ENCODE results near the gene C5orf24. TPM values are rescaled to one million over a fixed set of nuclear protein-coding genes. Genes with fewer than 3 reads are reported as not detected.

The C5orf24 gene
- total and polyA plus RNA-seq, 9 donors: 39.1 to 75.4 (median 66.6) TPM

- H3K27ac ChIP-seq (ENCODE audit: low read length): peak within 1 kb of the TSS; percentile 95
- no peaks in the 10 kb centered on the region for H3K9me3 ChIP-seq (replicated peaks; ENCODE audit: control insufficient read depth, low read depth, low read length)
- no peaks in the 10 kb centered on the region for H3K27me3 ChIP-seq (ENCODE audit: control insufficient read depth, insufficient read depth, low read length)
- under 1% methylated on average over 84 of the region's 84 CpGs for WGBS (ENCODE audit: insufficient coverage)
- H3K4me1 ChIP-seq (ENCODE audit: control insufficient read depth, insufficient read depth, low read length): no peaks in the 10 kb centered on the region
- H3K36me3 ChIP-seq (ENCODE audit: control insufficient read depth, insufficient read depth, low read length): peaks cover 14% of the 10 kb centered on the region
- peak within 1 kb of the TSS; percentile 86 for H3K4me3 ChIP-seq (ENCODE audit: low read length)
- peak; percentile 95 for DNase-seq
Measured at GRCh38 chr5:134904610-134905245, 59.0 kb downstream of the C5orf24 start, which contains the start of gene PCBD2. PCBD2 (plus strand) TSS chr5:134905131; CDS start chr5:134905140, 9 bp downstream.

- Histone ChIP-seq H3K36me3 (ENCODE audit: control insufficient read depth, insufficient read depth, low read length) (peaks cover 14% of the 10 kb centered on the region), H3K4me3 (ENCODE audit: low read length) (peak overlapping the region; percentile 86), H3K4me1 (ENCODE audit: control insufficient read depth, insufficient read depth, low read length) (no peaks in the 10 kb centered on the region), H3K27ac (ENCODE audit: low read length) (peak overlapping the region; percentile 95), H3K9me3 (replicated peaks; ENCODE audit: control insufficient read depth, low read depth, low read length) (no peaks in the 10 kb centered on the region), H3K27me3 (ENCODE audit: control insufficient read depth, insufficient read depth, low read length) (no peaks in the 10 kb centered on the region)
- peak; percentile 89 for DNase-seq
- under 1% methylated on average over 37 of the region's 54 CpGs for WGBS (ENCODE audit: insufficient coverage)
Measured at GRCh38 chr5:134905246-134905996, 59.7 kb downstream of the C5orf24 start.

- peaks cover 26% of the 10 kb centered on the region for H3K36me3 ChIP-seq (ENCODE audit: control insufficient read depth, insufficient read depth, low read length)
- no peaks in the 10 kb centered on the region for H3K27me3 ChIP-seq (ENCODE audit: control insufficient read depth, insufficient read depth, low read length)
- no peak overlapping the region for H3K27ac ChIP-seq (ENCODE audit: low read length)
- no peaks in the 10 kb centered on the region for H3K9me3 ChIP-seq (replicated peaks; ENCODE audit: control insufficient read depth, low read depth, low read length)
- no peak overlapping the region for H3K4me3 ChIP-seq (ENCODE audit: low read length)
- no peak for DNase-seq
- no peaks in the 10 kb centered on the region for H3K4me1 ChIP-seq (ENCODE audit: control insufficient read depth, insufficient read depth, low read length)
- 86% methylated on average over 1 of the region's 1 CpG for WGBS (ENCODE audit: insufficient coverage)
Measured at GRCh38 chr5:134906811-134907210, 61.0 kb downstream of the C5orf24 start.

Other genes with a start within 250 kb of the C5orf24 start
- 41.1 TPM for gene SAR1B, start 213.1 kb upstream of the C5orf24 start, total RNA-seq
- 10 to 100 TPM; 26.2 to 40.0 (median 32.0) TPM for gene SAR1B, start 213.1 kb upstream of the C5orf24 start, polyA plus RNA-seq (ENCODE audit: insufficient read depth in 1 of 8, insufficient read length in 8 of 8, low replicate concordance in 1 of 8)
- 14.5 TPM for gene SEC24A, start 197.2 kb upstream of the C5orf24 start, total RNA-seq
- 10 to 100 TPM; 15.8 to 25.4 (median 17.7) TPM for gene SEC24A, start 197.2 kb upstream of the C5orf24 start, polyA plus RNA-seq (ENCODE audit: insufficient read depth in 1 of 8, insufficient read length in 8 of 8, low replicate concordance in 1 of 8)
- gene CAMLG, start 107.4 kb upstream of the C5orf24 start, total RNA-seq: 40.7 TPM
- 10 to 100 TPM; 47.4 to 58.5 (median 55.2) TPM for gene CAMLG, start 107.4 kb upstream of the C5orf24 start, polyA plus RNA-seq (ENCODE audit: insufficient read depth in 1 of 8, insufficient read length in 8 of 8, low replicate concordance in 1 of 8)
- 30.0 TPM for gene DDX46, start 87.2 kb upstream of the C5orf24 start, total RNA-seq
- 10 to 100 TPM; 39.1 to 61.8 (median 52.4) TPM for gene DDX46, start 87.2 kb upstream of the C5orf24 start, polyA plus RNA-seq (ENCODE audit: insufficient read depth in 1 of 8, insufficient read length in 8 of 8, low replicate concordance in 1 of 8)
- gene TXNDC15, start 28.4 kb downstream of the C5orf24 start, total RNA-seq: 72.7 TPM
- gene TXNDC15, start 28.4 kb downstream of the C5orf24 start, polyA plus RNA-seq (ENCODE audit: insufficient read depth in 1 of 8, insufficient read length in 8 of 8, low replicate concordance in 1 of 8): 10 to 100 TPM; 60.3 to 95.4 (median 71.2) TPM
- gene PCBD2, start 59.2 kb downstream of the C5orf24 start, total RNA-seq: 8.9 TPM
- gene PCBD2, start 59.2 kb downstream of the C5orf24 start, polyA plus RNA-seq (ENCODE audit: insufficient read depth in 1 of 8, insufficient read length in 8 of 8, low replicate concordance in 1 of 8): 10 to 100 TPM in 3 of 8 donors, 1 to 10 TPM in 5; 7.3 to 12.3 (median 9.2) TPM
- 0.31 TPM for gene CATSPER3, start 121.9 kb downstream of the C5orf24 start, total RNA-seq
- gene CATSPER3, start 121.9 kb downstream of the C5orf24 start, polyA plus RNA-seq (ENCODE audit: insufficient read depth in 1 of 8, insufficient read length in 8 of 8, low replicate concordance in 1 of 8): under 1 TPM; 0.25 to 0.86 (median 0.56) TPM
- 3.6 TPM for gene PITX1, start 188.3 kb downstream of the C5orf24 start, total RNA-seq
- gene PITX1, start 188.3 kb downstream of the C5orf24 start, polyA plus RNA-seq (ENCODE audit: insufficient read depth in 1 of 8, insufficient read length in 8 of 8, low replicate concordance in 1 of 8): 10 to 100 TPM in 1 of 8 donors, 1 to 10 TPM in 7; 4.4 to 11.1 (median 8.4) TPM